Esophagus muscularis mucosa (tissue), 4 donors: ENCODE results near the gene GSC2.

Experiments used
- EP300 ChIP-seq: sonication (generic); formaldehyde crosslinking; IDR thresholded peaks from one replicate; pipeline ENCODE4 v1.6.1; 2017; ENCODE audit warnings: antibody characterized with exemption
- POLR2A ChIP-seq: fragments of 450-650 bp; IDR thresholded peaks from one replicate; pipeline ENCODE4 v1.6.1; 2017; ENCODE audit warnings: antibody characterized with exemption, moderate library complexity, mild to moderate bottlenecking, low read depth
- POLR2AphosphoS5 ChIP-seq, 2 donors: sonication (generic); formaldehyde crosslinking; IDR thresholded peaks; one replicate each; pipeline ENCODE4 v1.6.1; 2017; ENCODE audit warnings: antibody characterized with exemption in 2 of 2
- TF ChIP-seq, protein P1 (sequence below), 3 experiments: fragments of 200-600 bp in 2 of 3; fragments of 450-650 bp in 1 of 3; sonication (generic) in 2 of 3; IDR thresholded peaks; one replicate each; pipeline ENCODE4 v1.5.1; 2017 to 2019; ENCODE audit warnings: antibody characterized with exemption in 3 of 3, mild to moderate bottlenecking in 2 of 3, moderate library complexity in 1 of 3

DNA sequence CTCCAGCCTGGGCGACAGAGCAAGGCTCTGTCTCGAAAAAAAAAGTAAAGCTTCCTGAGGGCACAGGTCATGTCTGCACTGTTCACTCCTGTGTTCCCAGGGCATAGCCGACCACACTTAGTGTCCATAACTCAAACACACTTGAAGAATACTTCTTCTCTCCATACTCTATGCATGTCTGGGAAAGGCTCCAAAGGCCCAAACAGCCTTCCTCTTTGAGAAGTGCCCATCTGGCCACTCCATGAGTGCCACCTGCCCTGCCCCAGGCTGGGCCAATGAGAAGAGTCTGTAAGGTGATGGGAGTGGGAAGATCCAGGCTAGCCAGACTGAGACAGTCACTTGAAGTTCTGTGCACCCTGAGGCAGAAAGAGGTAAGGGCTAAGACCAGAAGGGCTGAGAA lies 52.6 kb downstream of the GSC2 start:
- TF ChIP-seq, protein P1, sequence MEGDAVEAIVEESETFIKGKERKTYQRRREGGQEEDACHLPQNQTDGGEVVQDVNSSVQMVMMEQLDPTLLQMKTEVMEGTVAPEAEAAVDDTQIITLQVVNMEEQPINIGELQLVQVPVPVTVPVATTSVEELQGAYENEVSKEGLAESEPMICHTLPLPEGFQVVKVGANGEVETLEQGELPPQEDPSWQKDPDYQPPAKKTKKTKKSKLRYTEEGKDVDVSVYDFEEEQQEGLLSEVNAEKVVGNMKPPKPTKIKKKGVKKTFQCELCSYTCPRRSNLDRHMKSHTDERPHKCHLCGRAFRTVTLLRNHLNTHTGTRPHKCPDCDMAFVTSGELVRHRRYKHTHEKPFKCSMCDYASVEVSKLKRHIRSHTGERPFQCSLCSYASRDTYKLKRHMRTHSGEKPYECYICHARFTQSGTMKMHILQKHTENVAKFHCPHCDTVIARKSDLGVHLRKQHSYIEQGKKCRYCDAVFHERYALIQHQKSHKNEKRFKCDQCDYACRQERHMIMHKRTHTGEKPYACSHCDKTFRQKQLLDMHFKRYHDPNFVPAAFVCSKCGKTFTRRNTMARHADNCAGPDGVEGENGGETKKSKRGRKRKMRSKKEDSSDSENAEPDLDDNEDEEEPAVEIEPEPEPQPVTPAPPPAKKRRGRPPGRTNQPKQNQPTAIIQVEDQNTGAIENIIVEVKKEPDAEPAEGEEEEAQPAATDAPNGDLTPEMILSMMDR (IDR thresholded peaks at IDR 0.05) = no peak
- TF ChIP-seq EP300 (no peak), POLR2A (no peak), POLR2AphosphoS5 (IDR thresholded peaks at IDR 0.05) (no peak)
